ENCODE measurements around the gene CHKB.

CHKB gene

DNA sequence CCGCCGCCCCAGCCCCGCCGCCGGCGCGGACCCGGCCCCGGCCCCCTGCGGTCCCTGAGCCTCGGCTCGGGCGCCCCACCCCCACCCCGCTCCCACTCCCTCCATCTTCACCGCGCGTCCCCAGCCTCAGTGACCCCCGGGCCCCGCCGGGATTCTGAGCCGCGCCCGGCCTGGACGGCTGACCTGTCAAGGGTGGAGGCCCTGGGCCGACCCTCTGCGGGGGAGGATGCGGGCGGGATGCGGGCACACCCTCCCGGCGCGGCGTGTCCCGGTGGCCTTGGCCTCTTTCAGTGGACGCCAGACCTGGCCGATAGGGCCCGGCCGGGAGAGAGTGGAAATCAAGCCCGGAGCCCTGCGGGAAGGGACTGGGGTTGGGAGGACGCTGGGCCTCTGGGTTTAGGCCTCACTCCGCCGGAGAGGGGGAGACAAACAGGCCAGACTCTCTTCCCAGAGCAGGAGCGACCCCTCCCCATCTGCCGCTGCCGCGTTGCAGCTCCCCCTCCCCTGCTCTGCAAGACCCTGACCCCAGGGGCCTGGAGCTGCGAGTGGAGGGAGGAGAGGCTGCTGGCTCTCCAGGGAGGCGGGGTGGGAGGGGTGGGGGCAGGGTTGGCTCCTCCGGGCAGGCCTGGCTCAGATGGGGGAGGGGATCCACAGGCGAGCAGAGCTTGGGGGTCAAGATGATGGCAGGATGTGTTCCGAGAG lies 18.5 kb upstream of the CHKB start:
- DNase-seq (ENCODE audit: low read depth): no peak
- H3K4me3 ChIP-seq (ENCODE audit: low read depth, low read length): no peak overlapping the region

- peak within 1 kb of the TSS; percentile 23 for H3K4me3 ChIP-seq (ENCODE audit: low read depth, low read length)
- DNase-seq (ENCODE audit: low read depth): no peak
These were observed 17.9 kb upstream of the CHKB start, which contains the start of gene MAPK8IP2 for GRCh38 chr22:50600538-50600937. MAPK8IP2 (plus strand) TSS chr22:50600793; CDS start chr22:50600819, 26 bp downstream.

- H3K4me3 ChIP-seq (ENCODE audit: low read depth, low read length): peak overlapping the region; percentile 9
- no peak for DNase-seq (ENCODE audit: low read depth)
These were observed 17.3 kb upstream of the CHKB start for GRCh38 chr22:50599816-50600455.

- H3K4me3 ChIP-seq (ENCODE audit: low read depth, low read length): no peak overlapping the region
- DNase-seq (ENCODE audit: low read depth): no peak
These were observed 14.4 kb upstream of the CHKB start for GRCh38 chr22:50597097-50597496.

DNA sequence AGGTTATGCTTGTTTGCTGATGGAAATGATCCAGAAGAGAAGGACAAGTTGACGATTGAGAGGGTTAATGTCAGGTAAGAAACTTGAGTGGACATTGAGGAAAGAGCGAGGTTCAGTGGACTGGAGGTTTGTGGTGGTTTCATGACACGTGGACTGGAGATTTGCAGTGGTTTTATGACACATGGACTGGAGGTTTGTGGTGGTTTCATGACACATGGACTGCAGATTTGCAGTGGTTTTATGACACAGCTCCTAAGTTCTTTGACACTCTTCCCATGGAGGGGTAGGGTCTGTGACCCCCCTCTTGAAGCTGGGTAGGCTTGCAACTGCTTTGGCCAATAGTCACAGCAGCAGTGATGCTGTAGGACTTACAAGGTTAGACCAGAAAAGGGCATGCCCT lies 12.5 kb upstream of the CHKB start:
- DNase-seq (ENCODE audit: low read depth): no peak

GRCh38 chr22:50587407-50587806 lies 4.8 kb upstream of the CHKB start:
- no peak overlapping the region for H3K4me3 ChIP-seq (ENCODE audit: low read depth, low read length)
- DNase-seq (ENCODE audit: low read depth): no peak

More for the DNA sequence above, 12.5 kb upstream of the CHKB start:
- H3K4me3 ChIP-seq (ENCODE audit: low read depth, low read length): no peak overlapping the region

DNA sequence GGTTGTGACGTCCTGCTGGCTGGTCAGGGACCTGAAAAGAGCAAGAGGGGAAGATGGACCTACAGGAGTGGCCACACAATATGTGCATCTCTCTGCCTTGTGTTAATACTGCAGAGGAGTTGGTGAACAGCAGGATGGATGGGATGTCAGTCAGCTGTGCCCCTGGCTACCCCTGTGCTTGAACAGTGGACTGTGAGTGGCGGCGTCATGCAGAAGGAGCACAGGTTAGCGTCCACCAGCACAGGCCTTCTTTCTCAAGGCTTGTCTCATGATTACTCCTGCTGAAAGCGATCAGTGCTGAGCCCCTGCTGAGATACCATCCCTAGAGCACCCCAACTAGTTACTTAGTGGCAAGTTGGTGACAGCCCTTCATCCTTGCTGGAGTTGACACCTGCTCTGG lies 3.8 kb upstream of the CHKB start:
- H3K4me3 ChIP-seq (ENCODE audit: low read depth, low read length): no peak overlapping the region
- DNase-seq (ENCODE audit: low read depth): no peak

DNA sequence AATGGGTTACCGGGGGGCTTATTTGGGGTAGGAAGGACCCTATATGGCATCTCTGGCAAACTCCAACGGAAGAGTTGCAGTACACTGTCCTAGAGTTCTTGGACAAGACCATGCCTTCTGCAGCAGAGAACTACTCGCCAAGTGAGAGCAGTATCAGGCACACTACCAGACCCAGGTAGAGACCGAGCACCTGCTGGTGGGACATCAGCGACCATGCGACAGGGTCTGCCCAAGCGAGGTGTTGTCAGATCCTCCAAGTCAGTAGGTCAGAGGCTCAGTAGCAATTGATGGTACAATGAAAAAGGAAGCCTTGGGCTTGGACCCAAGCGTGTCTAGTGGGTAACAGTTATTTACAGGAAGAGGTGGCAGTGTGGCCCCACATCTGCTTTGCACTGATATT lies 3.1 kb upstream of the CHKB start:
- DNase-seq (ENCODE audit: low read depth): no peak
- H3K4me3 ChIP-seq (ENCODE audit: low read depth, low read length): no peak overlapping the region

DNA sequence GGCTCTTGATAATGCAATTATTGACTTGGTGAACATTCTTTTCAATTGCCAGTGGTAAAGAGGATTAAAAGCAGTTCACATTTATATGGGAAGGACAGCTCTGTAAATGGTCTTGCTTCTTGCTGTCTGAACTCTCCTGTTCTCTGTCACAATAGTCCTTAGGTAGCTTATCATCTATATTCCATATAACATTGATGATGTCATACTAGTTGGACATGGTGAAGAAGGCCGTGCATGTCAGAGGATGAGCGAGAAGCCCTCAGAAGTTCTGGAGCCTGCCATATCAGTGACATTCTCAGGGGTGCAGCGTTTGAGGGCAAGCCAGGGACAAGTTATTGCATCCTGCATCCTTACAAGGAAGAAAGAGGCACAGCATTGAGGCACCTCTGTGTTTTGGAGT lies 2.6 kb upstream of the CHKB start:
- DNase-seq (ENCODE audit: low read depth): no peak
- no peak overlapping the region for H3K4me3 ChIP-seq (ENCODE audit: low read depth, low read length)

GRCh38 chr22:50584106-50585096 lies 1.8 kb upstream of the CHKB start:
- DNase-seq (ENCODE audit: low read depth): no peak
- H3K4me3 ChIP-seq (ENCODE audit: low read depth, low read length): no peak overlapping the region

- H3K4me3 ChIP-seq (ENCODE audit: low read depth, low read length): peak overlapping the region; percentile 76
- no peak for DNase-seq (ENCODE audit: low read depth)
These were observed 729 bp upstream of the CHKB start for GRCh38 chr22:50583294-50583861.

DNA sequence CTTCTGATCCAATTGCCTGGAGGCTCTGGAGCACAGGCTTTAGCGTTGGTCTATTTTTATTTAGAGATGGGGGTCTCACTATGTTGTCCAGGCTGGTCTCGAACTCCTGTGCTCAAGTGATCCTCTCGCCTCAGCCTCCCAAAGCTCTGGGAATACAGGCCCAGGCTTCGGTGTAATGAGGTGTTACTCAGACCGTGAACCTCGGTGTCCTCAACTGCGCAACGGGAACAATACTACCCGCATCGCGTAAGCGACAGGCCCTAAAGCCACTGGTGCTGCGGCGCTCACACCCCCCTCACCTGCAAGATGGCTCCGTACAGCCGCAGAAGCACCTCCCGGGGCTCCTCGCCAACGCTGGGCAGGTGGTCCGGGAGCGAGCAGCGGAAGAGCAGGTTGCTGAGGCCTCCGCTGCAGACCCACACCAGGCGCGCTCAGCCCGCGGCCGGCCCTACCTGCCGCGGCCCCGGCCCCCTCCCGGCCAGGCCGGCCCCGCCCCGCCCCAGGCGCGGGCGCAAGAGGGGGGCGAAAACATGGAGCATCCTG lies 628 bp downstream of the CHKB start:
- H3K4me3 ChIP-seq (ENCODE audit: low read depth, low read length): peak overlapping the region; percentile 76
- DNase-seq (ENCODE audit: low read depth): no peak

DNA sequence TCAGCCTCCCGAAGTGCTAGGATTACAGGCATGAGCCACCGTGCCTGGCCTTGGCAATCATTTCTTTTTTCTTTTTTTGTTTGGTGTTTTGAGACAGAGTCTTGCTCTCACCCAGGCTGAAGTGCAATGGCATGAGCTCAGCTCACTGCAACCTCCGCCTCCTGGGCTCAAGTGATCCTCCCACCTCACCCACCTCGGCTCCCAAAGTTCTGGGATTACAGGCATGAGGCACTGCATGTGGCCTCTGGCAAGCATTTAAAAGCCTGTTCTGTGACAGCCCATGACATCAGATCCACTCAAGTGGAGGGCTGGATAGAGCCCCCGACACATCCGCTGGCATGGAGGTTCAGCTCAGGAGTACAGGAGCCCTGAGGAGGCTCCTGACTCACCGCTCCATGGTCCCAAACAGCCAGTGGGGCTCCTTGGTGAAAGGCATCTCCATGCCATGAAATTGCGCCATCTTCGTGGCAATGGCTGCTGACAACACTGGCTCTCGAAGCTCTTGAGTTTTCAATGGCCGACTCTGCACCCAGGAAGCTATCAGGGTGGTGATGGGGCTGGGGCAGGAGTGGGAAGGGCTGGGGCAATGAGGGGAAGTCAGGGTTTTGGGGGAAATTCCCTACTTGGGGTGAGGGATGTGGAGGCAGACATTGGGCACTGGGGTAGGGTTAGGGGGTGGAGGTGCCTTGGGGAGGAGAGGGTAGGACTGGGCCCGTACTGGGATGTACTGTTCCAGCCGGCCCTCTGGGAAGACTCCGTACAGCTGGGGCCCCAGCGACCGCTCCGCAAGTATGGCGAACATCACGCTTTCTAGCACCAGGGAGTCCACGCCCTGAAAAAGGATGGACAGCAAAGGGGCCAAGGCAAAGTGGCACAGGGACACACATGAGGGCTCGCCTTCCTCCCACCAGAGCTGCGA lies 1.4 kb downstream of the CHKB start:
- peak overlapping the region; percentile 76 for H3K4me3 ChIP-seq (ENCODE audit: low read depth, low read length)
- no peak for DNase-seq (ENCODE audit: low read depth)

DNA sequence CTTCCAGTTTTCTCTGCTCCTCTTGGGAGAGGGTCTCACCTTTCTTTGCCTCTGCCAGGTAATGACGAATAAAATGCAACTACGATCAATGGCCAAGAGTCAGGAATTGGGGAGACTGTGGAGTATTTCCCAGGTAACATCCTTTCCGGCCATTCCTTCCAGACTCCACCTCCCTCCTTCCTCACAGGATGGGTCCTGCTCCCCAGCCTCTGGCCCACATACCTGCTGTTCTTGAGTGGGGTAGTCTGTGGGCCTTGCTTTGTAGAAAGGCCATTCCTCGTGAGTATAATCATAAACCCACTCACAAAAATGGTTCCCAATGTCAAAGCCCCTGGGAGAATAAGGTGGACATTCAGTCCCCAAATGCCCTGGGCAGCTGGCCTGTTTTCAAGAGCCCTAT lies 2.9 kb downstream of the CHKB start:
- no peak for DNase-seq (ENCODE audit: low read depth)
- no peak overlapping the region for H3K4me3 ChIP-seq (ENCODE audit: low read depth, low read length)

DNA sequence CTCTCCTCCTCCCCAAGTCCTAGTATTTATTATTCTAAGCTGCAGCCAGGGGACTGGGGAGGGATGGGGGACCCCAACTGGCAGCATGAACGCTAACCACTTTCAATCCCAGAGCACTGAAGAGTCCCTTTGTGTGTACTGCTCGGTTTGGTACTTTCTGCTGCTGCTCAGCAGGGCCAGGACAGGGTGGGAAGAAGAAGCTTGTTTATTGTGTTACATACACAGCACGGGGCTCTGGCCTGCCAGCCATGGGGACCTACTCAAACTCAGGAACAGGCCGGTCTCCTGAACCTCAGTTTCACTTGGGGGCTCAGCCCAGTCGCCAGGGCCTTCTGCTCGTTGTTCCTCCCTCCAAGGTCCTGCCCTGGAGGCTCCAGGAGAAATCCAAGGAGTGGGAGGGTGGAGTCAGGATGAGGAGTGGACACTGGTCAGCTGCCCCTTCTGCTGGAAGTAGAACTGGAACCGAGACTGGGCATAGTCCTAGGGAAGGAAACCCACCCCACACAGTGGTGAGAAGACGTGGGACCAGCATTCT lies 3.8 kb downstream of the CHKB start:
- no peak for DNase-seq (ENCODE audit: low read depth)
- no peak overlapping the region for H3K4me3 ChIP-seq (ENCODE audit: low read depth, low read length)

DNA sequence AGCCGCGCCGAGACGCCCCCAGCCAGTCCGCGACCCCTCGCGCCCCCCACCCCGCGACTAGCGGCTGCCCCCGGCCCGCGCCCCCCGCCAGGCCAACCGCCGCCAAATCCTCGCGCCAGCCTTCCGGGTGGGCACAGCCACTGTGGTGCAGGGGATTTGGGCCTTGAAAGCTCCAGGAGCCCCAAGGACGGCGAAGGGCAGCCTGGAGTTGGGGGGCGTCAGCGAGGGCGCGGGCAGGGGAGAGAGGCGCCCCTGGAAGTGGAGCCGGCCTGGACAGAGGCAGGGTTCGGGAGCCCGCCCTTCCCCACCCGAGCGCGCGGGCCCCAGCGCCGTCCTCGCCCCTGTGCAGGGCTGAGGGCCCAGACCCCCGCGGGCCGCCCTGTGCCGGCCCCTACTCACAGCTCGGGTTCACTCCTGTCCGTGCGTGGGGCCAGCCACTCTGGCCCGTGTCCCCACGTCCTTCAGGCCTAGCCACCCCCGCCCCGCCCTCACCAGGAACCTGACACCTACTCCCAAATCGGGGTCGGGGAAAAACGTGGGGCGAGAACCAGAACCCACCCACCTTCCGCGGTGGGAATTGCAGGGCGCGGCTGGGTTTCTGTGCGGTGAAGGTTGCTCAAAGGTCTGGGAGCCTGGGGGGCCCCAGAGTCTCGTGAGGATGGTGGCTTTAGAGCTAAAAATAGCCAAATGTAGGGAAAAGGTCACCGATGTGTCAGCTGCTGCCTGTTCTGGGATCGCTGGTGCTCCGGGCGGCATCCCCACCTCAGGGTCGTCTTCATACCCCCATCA lies 4.5 kb downstream of the CHKB start, which contains the start of gene CPT1B:
CPT1B (minus strand) TSS at position 441 of the 789 bp plus-strand sequence. CDS start 512 bp downstream, outside the sequence.
- H3K4me3 ChIP-seq (ENCODE audit: low read depth, low read length): no peak within 1 kb of the TSS
- no peak for DNase-seq (ENCODE audit: low read depth)

DNA sequence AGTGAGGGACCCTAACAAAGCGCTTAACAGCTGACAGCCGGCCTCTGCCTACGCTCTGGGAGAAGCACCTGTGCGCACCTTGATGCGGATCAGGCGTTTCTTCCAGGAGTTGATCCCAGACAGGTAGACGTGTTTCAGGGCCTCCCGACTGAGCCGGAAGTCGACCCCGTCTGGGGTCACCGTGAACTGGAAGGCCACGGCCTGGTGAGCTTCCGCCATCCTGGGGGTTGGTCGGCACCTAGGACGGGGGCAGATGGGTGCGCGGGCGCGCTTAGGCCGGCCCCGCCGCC lies 5.0 kb downstream of the CHKB start:
- H3K4me3 ChIP-seq (ENCODE audit: low read depth, low read length): no peak overlapping the region
- no peak for DNase-seq (ENCODE audit: low read depth)
